OCI-M2 (cell line): ENCODE results near the gene MDGA2.
"Not testable (repeated sequence)": the region's sequence is repeated elsewhere in the genome, so short reads cannot be mapped to it uniquely, and the experiment has no call there.

Experiments used
- DNase-seq: peaks from one replicate; lab custom pipeline; 2025; ENCODE audit not compliant: unreplicated experiment; lab: John Stamatoyannopoulos, UW

Gene MDGA2

DNA sequence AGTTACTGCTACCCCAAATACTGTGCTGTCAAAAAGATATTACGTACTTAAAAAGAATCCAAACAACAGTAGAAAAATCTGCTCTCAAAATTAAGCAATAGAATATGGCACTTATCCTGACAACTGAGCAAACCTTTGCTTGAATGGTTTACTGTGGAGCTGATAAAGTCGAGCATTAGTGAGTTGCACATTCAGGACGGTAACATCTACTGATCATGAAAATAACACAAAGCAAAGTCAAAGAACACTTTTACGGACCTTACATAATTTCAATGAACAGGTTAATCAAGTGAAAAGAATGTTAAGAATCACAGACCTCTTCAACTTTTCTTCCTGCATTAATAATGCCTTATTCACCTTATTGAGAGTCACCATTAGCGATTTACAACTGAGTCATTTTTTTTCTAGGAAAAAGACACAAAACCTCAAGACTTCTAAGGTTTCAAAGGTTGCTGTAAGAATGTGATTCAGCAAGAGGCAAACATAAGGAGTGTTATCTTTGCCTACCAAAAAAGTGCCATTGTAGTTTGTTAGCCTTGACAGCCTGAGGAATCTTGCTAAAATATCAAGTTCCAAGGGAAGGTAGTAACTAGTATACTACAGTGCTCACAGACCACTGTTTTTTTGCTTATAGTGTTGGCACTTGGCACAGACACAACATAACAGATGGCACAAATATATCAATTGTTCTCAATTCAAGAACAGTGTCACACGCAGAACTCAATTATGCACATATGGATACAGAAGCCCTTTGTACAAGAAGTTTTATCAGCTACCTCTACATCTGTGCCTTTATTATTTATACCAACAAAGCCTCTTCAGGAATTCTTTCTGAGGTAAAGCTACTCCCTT, 689.6 kb downstream of the MDGA2 start:
- DNase-seq: no peak

DNA sequence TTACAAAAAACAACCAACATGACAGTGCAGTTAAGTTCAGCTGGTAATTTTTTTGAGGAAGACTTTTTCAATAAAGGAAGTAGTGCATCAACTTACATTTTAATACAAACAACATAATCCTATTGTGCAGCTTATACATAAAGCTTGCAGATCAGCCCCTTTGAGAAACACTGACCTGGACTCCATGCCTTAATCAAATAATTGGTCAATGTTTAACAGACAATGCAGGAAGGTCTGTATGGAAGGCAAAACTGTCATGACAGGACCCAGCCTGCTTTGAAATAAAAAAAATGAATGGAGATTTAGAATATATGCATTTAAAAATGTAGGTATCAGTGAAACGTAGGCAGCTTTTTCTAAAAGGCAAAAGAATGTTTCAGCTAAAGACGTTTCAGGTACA, 702.1 kb downstream of the MDGA2 start:
- DNase-seq: no peak

DNA sequence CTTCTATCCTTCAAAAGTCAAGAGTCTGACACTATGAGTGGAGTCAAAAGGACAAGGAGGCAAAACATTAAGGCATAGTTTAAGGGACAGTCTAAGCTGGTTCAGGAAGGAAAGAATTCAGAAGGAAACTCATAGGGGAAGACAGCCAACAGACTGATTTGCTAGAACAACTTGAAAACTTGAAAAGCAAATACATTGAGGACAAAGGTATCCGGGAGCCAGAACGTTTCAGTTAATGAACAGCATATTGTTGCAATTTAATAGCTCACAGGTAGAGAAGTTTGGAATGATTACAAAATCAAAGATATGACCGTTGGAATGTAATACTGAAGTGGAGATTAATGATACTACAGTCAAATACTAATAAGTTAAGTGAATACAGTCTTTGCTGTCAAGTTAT, 711.0 kb downstream of the MDGA2 start:
- no peak for DNase-seq

DNA sequence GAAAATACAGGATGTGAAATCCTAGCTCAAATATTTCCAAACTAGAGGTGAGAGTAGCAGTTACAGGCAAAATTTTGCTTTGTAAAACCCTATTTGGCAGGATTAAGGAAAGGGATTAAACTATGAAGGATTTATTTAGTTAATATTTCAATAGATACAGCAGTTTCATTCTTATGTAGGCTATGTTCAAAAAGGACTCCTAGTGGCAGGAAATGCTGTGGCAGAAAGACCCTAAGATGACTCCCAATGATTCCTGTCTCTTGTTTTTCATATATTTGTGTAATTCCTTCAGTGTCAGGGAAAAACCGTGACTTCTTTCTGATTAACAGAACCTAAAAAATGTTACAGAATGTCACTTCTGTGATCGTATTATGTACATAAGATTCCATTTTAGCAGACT, 724.3 kb downstream of the MDGA2 start:
- DNase-seq: no peak

DNA sequence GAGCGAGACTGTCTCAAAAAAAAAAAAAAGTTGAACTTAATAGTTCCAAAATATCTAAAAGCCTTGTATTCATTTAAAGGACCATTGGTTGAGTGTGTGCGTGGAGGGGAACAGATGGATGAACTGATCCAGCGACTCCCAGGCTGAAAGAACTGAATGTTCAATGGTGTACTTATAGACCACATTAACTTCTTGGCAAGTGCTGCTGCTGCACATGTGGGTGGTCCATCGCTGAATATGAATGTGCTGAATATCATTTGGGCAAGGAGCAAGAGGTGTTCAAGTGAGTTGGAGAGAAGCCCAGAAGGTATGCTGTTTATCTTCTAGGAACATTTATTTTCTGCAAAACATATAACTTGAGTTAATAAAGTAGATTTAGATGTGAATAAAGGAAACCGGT, 734.8 kb downstream of the MDGA2 start:
- DNase-seq: no peak

DNA sequence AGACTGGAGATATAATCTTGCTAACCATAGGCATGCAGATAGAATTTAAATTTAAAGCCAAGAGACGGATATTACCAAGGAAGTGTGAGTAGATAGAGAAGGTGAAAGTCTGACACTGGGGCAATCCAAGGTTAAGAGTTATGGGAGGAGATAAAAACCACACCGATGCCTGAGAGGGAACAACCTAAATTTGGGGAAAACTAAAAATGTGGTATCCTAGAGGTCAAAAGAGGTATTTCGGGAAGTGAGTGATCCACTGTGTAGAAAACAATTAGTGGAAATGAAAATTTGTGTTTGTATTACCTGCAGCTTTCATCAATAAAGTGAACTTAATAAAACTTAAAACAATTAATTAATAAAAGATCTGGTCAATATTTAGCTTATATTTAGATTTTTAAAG, 754.9 kb downstream of the MDGA2 start:
- DNase-seq: no peak

DNA sequence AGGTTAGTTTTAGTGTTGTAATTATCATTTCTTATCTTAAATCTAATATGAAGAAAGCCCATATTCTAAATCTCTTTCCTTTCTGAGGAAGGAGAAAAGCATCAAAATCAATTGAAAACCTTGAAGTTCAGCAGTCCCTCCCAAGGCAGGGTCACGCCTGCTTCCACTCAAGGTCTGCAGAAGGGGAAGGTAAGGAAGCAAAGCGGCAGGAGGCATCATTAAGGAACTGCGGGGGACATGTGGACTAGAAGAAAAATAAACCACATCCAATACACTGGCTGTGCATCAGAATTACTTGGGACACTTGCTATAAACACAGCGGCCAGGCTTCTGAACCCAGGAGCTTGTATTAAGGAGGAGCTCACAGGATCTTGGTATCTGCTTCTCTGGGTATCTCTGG, 759.9 kb downstream of the MDGA2 start:
- DNase-seq: not testable (repeated sequence)

DNA sequence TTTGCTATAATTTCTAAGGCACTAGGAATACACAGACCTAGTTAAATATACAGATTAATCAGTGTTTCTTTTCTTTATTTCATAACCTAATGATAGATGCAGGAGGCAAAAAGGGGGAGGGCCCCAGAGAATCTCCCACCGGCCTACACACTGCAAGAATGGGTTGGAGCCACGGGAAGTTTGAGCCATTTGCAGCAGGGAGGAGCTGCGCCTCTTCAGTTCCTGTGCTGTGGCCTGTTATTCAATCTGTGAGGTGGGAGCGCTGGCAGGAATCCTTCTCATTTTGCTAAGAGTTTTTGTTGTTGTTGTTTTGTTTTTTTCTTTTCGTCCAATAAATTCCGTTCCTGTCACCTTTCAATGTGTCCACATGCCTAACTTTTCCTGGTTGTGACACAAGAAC, 772.6 kb downstream of the MDGA2 start:
- no peak for DNase-seq

DNA sequence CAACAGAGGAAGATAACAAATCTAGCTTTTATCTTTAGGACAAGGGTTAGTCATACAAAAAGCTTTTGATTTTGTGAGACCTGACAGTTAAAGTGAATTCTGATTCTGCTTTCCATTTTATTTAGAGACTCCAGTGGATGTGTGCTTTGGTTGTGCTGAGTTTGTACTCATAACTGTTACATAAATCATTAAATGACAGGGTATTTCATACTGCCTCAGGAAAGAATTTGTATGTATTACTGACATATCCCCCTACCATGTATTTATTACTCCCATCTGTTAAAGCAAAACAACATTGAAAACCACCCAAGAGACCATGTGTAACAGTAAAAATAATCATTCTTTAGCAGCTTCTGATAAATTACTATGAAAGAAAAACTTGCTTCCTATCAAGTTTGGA, 780.9 kb downstream of the MDGA2 start:
- no peak for DNase-seq

DNA sequence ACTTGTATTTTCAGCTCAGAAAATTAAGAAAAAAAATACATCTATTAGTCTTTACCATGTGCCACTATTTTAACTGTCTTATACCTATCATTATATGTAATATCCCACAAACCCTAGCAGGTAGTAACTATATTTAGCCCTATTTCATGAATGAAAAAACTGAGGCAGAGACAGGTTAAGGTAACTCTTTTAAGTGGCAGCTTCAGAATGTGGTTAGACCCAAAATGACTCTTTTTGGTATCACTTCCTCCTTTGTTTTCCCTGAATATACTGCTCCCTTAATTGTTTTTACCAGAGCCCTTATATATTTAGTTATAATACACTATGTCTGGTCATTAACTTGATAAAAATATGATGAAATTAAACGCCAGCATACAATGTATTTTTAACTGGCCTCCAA, 788.3 kb downstream of the MDGA2 start:
- DNase-seq: no peak

DNA sequence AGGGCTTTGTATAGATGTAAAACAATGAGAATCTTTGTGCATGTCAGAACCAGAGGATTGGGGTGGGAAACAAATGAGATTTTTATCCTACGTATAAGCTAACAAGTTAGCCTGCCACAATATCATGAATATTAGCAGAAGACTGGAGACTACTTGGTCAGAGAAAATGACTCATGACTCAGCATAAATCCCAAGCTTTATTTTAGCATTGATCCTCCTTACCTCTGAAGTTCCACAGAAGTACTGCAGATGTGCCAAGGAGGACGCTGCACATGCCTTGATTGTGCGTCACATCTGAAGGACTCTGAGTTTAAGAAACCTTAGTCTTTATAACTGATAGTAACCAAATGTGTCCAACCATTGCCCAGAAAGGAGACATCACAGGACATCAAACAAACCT, 789.8 kb downstream of the MDGA2 start:
- no peak for DNase-seq

DNA sequence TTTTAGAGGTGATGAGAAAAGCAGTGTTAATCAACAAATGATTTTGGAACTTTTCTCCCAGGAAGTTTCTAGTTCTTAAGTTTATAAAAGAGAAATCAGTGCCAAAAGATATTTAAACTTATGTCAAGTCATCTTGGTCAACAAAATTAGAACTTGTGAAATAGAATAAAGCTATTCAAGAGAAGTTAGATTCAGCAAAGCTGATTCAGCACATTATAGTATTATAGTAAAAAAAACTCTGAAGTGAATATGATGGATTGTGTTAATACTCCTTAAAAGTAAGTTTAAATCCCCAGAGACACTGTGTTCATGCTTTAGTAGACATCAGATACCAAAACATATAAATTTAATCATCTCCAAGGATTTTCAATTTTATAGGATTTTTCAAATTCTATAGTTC, 813.7 kb downstream of the MDGA2 start:
- DNase-seq: no peak

DNA sequence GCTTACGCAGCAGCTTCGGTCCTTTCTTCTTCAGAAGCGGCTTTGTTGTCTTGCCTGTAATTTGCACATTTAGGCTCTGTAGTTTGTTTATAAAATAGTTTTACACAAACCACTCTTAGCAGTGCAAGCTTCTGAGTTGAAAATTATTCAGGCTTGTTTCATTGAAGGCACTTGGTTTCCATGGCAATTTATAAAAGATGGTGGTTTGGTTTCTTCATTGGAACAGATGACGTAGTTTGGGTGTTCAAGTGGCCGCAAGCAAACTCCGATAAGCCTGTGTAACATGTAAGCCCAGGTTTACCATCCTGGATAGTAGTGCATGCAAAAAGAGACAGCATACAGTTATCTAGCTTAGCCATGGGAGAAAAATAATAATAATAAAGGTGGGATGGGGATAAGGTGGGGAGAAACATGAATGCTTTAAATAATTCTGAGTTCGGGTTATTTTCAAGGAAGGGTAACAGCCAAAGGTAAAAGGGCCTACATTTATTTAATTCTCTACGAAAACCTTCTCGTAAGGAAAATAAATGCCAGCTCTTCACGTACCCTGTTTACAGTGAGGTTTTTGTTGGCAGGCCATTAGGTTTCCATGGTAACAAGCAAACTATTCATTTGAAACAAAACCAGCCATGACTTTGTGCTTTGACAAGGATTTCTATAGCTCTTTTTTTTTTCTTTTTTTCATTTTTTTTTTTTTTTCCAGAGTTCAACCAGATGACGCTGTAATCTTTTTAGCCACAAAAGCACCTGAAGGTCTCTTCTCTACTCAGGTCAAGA, 834.3 kb downstream of the MDGA2 start:
- no peak for DNase-seq

DNA sequence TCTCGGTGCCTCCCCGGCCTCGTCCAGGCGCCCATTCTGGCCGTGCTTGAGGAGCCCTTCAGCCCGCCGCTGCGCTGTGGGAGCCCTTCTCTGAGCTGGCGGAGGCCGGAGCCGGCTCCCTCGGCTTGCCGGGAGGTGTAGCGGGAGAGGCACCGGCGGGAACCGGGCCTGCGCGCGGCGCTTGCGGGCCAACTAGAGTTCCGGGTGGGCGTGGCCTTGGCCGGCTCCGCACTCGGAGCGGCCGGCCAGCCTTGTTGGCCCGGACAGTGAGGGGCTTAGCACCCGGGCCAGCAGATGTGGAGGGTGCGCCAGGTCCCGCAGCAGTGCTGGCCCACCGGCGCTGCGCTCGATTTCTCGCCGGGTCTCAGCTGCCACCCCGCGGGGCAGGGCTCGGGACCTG, 855.1 kb downstream of the MDGA2 start:
- no peak for DNase-seq

DNA sequence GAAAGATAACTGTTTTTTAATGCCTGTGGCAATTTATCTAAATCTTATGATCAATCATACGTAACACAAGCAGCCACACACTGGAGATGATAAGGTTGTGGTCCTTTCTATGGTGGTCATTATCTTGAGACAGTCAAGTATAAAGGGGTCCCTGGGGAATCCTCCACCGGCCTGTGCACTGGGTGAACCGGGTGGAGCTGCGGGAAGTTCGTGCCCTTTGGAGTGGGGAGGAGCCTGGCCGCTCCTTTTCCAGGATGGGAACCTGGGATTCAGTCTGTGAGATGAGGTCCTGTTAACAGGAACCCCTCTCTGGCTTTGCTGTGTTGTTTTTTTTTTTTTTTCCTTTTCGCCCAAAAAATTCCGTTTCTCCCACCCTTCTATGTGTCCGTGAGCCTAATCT, 856.3 kb downstream of the MDGA2 start:
- no peak for DNase-seq

DNA sequence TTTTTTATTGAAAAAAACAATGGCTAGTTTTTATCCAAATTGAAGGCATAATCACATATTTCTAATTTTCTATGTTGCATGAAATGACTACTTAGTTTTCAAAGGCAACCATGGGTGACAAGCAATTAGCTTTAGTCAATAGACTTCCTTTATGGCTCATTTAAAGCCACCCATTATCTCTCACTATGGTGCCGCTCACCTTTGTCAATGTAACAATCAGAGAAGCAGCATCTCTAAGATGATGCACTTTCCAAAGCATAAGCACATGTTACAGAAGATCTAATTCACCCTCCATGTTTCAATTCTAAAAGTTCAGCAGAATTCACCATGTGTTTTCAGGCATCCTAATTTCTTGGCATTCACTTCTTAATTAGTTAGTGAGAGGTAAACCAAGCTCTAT, 857.3 kb downstream of the MDGA2 start:
- no peak for DNase-seq

DNA sequence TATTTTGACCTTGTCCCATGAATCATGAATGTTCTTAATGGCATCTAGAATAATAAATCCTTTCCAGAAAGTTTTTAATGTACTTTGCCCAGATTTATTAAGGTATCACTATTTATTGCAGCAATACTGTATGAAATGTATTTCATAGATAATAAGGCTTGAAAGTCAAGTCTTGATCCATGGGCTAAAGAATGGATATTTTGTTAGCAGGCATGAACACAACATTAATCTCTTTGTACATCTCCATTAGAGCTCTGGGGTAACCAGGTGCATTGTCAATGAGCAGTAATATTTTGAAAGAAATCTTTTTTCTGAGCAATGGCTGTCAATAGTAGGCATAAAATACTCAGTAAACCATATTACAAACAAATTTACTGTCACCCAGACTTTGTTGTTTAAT, 882.3 kb downstream of the MDGA2 start:
- DNase-seq: no peak
